Brain microvascular endothelial cell (primary cell): ENCODE measurements around the gene CTU2.

Experiments
- DNase-seq: peaks from one replicate; pipeline ENCODE4 v3.0.0-alpha.2; 2020
- H3K27ac ChIP-seq: fragments of 250-450 bp; sonication (Bioruptor Pico); 2 replicates; pipeline ENCODE4 v1.5.1; 2020; ENCODE audit warnings: mild to moderate bottlenecking, moderate library complexity
- H3K27me3 ChIP-seq: fragments of 250-450 bp; sonication (Bioruptor Pico); replicated peaks from 2 replicates; pipeline ENCODE4 v1.5.1; 2020; ENCODE audit warnings: mild to moderate bottlenecking
- H3K36me3 ChIP-seq: fragments of 250-450 bp; sonication (Bioruptor Pico); replicated peaks from 2 replicates; pipeline ENCODE4 v1.5.1; 2020; ENCODE audit warnings: mild to moderate bottlenecking
- H3K4me3 ChIP-seq: 2 replicates; pipeline ENCODE4 v1.5.1; 2011; ENCODE audit warnings: low read depth, mild to moderate bottlenecking, control low read depth, low read length, moderate library complexity
- CTCF ChIP-seq: IDR thresholded peaks from 2 replicates; pipeline ENCODE4 v1.5.1; 2011; ENCODE audit warnings: low read depth, mild to moderate bottlenecking, moderate library complexity, low read length, control low read depth, inconsistent platforms; ENCODE audit errors: missing control alignments
- in situ Hi-C: cut with HindIII; loops from 2 replicates; pipeline ENCODE4 v1.10.0; 2017; ENCODE audit warnings: low sequenced_read_pairs, low pct_ligation_motif_present

CTU2 gene

DNA sequence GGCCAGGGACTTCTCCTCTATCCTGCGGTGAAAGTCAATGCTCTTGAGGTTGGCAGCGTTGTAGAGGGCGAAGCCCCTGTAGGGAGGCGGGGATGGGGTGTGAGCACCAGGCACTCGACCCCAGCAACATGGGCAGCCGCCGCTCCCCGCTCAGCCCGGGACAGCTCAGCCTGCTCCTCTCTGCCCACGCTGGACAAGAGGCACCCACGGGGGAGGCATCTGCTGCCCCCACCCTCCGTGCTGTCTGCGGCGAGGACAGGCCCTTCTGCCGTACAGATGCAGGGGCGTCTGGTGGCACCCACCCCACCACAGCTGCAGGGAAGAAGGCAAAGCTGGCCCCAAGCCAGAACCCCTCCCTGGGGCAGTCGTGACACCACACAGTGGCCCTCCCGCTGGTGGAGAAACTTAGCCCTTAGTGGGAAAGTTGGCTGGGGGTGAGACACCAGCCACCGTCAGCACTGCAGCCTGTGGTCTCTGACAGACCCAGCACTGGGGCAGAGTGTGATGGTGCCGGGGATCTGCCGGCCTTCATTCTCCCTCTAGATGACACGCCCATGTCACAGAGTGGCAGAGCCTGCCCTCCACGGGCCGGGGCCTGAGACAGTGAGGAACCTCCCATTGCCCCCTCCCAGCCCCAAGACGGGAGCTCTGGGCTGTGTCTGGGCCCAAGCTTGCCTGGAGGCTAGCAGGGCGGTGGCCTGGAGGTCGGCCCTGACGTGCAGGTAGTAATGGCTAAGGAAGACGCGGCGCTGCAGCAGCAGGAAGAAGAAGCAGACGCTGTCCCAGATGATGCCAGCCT, 19.5 kb downstream of the CTU2 start:
- in situ Hi-C loops = no loop called here
- DNase-seq = no peak
- no peak overlapping the region for H3K4me3 ChIP-seq
- no peak overlapping the region for H3K27ac ChIP-seq
- TF ChIP-seq CTCF = no peak
- peaks cover 77% of the 10 kb centered on the region for H3K36me3 ChIP-seq
- no peaks in the 10 kb centered on the region for H3K27me3 ChIP-seq

- H3K4me3 ChIP-seq = no peak overlapping the region
- DNase-seq = no peak
- H3K27ac ChIP-seq = no peak overlapping the region
- in situ Hi-C loops = no loop called here
- peaks cover 75% of the 10 kb centered on the region for H3K36me3 ChIP-seq
- no peak for TF ChIP-seq CTCF
- H3K27me3 ChIP-seq = no peaks in the 10 kb centered on the region
Observed at GRCh38 chr16:88726408-88726749, 20.1 kb downstream of the CTU2 start.

DNA sequence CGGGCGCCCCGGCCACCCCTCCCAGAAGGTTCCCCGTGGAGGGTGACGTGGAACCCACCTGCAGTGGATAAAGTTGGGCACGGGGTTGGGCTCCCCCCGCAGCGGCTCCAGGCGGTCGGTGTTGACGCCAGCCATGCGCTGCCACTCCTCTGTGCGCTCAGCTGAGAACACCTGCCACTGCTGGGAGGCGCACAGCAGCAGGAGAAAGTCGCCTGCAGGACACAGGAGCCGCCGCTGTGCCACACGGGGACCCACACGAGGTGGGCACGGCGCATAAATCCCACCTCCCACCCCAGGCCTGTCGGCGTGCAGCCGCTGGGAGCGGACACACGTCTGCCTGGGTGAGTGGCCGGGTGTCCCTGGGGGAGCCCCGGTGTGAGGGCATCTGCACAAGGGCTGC, 20.7 kb downstream of the CTU2 start:
- in situ Hi-C loops = no loop called here
- no peaks in the 10 kb centered on the region for H3K27me3 ChIP-seq
- no peak overlapping the region for H3K27ac ChIP-seq
- no peak overlapping the region for H3K4me3 ChIP-seq
- no peak for TF ChIP-seq CTCF
- DNase-seq = no peak
- peaks cover 70% of the 10 kb centered on the region for H3K36me3 ChIP-seq

- peak overlapping the region; percentile 22 for H3K27ac ChIP-seq
- H3K4me3 ChIP-seq = no peak overlapping the region
- no peak for TF ChIP-seq CTCF
- in situ Hi-C loops = no loop called here
- no peaks in the 10 kb centered on the region for H3K27me3 ChIP-seq
- peaks cover 71% of the 10 kb centered on the region for H3K36me3 ChIP-seq
- DNase-seq = peak; percentile 64
Observed at GRCh38 chr16:88727871-88728270, 21.6 kb downstream of the CTU2 start.

DNA sequence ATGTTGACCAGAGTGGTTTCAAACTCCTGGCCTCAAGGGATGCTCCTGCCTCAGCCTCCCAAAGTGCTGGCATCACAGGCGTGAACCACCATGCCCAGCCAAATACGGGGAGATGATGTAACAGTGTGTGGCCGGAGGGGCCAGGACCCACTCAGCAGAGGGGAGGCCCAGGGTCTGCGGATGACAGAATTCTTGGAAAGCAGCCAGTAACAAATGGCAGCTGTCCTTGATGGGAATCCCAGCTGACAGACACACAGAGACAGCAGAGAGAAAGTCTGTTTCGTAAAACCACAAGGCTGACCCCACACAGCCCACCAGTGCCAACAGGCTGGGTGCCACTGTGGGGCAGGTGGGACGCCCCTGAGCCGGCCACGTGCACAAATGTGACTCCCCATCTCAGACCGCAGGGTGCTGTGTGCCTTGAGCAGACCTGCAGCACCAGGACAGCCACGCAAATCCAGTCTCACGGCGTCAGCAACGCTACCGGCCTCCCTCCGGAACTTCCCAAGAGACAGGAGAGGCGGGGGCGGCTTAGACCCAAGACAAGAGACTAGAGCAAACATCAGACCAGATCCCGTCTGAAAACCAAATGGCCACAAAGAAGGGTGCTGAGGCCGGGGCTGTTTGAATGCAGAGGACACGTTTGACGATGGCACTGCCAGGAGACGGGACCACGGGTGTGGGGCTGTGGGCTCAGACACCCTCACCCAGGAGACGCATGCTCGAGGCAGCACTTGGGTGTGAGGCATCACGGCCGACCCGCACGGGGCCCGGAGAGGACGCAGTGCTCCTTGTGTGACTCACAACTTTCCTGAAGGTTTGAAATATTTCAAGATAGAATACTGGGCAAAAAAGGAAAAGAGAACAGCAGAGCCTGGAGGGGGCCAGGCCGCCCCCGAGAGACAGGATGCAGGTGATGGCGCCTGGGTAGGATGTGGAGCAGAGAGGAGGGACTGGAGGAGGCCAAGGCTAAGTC, 24.6 kb downstream of the CTU2 start:
- in situ Hi-C loops = no loop called here
- Histone ChIP-seq H3K27me3 (no peaks in the 10 kb centered on the region), H3K4me3 (no peak overlapping the region), H3K27ac (peak overlapping the region; percentile 11), H3K36me3 (peaks cover 70% of the 10 kb centered on the region)
- TF ChIP-seq CTCF = no peak
- DNase-seq = peak; percentile 59
